ENCODE data around the gene HMBS.

The HMBS gene

DNA sequence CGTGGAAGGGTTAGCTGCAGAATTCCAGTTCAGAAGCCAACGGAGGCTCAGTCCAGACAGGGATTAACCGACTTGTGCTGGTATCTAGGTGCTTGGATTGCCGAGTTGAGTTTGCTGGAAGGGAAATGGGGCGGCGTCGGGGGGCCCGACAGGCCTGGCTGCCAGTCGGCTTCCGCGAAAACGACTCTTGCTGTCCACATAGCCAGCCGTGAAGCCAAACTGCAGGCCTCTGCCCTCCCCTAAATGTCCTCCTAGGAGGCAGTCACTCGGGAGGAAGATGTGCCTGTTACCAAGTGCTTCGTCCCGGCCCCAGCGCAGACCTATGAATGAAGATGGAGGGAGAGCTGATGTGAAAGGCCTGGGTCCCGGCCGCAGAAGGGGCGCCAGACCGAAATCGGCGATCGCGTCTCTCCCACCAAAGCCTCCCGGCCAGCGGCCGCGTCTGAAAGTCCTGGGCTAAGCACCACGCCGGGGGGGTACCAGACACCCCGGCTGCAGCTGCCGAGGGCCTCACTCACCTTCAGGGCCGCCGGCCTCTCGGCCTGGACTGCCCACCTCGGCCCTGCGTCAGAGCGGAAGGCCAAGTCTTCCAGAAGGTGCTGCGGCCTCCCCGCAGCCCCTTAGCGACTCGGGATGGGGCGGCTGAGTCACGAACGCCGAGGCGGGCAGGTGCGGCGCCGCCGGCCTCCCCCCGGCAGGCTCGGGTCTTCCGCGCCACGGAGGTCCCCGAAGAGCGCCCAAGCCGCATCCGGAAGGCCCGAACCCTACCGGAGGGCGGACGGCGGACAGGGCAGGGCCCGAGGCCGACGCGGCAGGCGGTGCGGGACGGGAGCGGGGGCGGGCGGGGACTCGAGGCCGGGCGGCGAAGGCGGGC is 9.5 kb downstream of the HMBS start:
- H3K4me3 ChIP-seq (replicated peaks; ENCODE audit: low read depth, low read length): peak overlapping the region; percentile 89
- TF ChIP-seq, protein P1, sequence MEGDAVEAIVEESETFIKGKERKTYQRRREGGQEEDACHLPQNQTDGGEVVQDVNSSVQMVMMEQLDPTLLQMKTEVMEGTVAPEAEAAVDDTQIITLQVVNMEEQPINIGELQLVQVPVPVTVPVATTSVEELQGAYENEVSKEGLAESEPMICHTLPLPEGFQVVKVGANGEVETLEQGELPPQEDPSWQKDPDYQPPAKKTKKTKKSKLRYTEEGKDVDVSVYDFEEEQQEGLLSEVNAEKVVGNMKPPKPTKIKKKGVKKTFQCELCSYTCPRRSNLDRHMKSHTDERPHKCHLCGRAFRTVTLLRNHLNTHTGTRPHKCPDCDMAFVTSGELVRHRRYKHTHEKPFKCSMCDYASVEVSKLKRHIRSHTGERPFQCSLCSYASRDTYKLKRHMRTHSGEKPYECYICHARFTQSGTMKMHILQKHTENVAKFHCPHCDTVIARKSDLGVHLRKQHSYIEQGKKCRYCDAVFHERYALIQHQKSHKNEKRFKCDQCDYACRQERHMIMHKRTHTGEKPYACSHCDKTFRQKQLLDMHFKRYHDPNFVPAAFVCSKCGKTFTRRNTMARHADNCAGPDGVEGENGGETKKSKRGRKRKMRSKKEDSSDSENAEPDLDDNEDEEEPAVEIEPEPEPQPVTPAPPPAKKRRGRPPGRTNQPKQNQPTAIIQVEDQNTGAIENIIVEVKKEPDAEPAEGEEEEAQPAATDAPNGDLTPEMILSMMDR (IDR thresholded peaks at IDR 0.05; ENCODE audit: low read depth, low read length, missing control alignments): no peak
- DNase-seq (ENCODE audit: extremely low read depth, low read depth): no peak

- peak overlapping the region; percentile 89 for H3K4me3 ChIP-seq (replicated peaks; ENCODE audit: low read depth, low read length)
- DNase-seq (ENCODE audit: extremely low read depth, low read depth): no peak
- TF ChIP-seq, protein P1 (IDR thresholded peaks at IDR 0.05; ENCODE audit: low read depth, low read length, missing control alignments): peak; percentile 63
Measured at GRCh38 chr11:119094816-119095065, 10.1 kb downstream of the HMBS start.

DNA sequence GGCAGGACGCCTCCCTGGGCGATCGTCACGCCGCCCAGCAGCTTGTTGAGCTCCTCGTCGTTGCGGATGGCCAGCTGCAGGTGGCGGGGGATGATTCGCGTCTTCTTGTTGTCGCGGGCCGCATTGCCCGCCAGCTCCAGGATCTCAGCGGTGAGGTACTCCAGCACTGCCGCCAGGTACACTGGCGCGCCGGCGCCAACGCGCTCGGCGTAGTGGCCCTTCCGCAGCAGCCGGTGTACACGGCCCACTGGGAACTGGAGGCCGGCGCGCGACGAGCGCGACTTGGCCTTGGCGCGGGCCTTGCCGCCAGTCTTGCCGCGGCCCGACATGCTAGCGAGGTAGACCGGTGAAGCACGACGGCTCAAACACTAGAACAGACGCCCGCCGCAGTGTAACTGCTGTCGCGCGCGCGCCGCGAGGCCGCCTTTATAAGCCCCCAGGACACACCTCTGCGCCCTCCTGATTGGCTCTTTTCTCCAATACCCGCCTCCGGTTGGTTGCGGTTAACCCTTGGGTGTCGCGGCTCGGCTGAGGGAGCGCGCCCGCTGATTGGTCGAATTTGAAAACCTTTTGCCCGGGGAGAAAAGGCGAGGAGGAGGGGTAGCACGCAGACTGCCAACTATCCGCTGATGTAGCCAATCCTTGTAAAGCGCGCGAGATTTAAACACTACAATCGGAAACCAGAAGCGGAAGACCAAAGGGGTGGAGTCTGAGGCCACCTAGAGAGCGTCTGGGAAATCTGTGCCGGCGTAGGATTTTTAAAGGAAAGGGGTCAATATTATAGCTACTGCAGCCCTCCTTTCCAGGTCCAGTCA is 10.6 kb downstream of the HMBS start:
- TF ChIP-seq, protein P1 (IDR thresholded peaks at IDR 0.05; ENCODE audit: low read depth, low read length, missing control alignments): no peak
- peak overlapping the region; percentile 89 for H3K4me3 ChIP-seq (replicated peaks; ENCODE audit: low read depth, low read length)
- DNase-seq (ENCODE audit: extremely low read depth, low read depth): peak; percentile 99

GRCh38 chr11:119099711-119100110 is 15.0 kb downstream of the HMBS start:
- H3K4me3 ChIP-seq (replicated peaks; ENCODE audit: low read depth, low read length): peak overlapping the region; percentile 91
- no peak for DNase-seq (ENCODE audit: extremely low read depth, low read depth)
- TF ChIP-seq, protein P1 (IDR thresholded peaks at IDR 0.05; ENCODE audit: low read depth, low read length, missing control alignments): no peak

GRCh38 chr11:119100246-119100970 is 15.7 kb downstream of the HMBS start:
- TF ChIP-seq, protein P1 (IDR thresholded peaks at IDR 0.05; ENCODE audit: low read depth, low read length, missing control alignments): peak; percentile 49
- H3K4me3 ChIP-seq (replicated peaks; ENCODE audit: low read depth, low read length): peak overlapping the region; percentile 91
- DNase-seq (ENCODE audit: extremely low read depth, low read depth): no peak

DNA sequence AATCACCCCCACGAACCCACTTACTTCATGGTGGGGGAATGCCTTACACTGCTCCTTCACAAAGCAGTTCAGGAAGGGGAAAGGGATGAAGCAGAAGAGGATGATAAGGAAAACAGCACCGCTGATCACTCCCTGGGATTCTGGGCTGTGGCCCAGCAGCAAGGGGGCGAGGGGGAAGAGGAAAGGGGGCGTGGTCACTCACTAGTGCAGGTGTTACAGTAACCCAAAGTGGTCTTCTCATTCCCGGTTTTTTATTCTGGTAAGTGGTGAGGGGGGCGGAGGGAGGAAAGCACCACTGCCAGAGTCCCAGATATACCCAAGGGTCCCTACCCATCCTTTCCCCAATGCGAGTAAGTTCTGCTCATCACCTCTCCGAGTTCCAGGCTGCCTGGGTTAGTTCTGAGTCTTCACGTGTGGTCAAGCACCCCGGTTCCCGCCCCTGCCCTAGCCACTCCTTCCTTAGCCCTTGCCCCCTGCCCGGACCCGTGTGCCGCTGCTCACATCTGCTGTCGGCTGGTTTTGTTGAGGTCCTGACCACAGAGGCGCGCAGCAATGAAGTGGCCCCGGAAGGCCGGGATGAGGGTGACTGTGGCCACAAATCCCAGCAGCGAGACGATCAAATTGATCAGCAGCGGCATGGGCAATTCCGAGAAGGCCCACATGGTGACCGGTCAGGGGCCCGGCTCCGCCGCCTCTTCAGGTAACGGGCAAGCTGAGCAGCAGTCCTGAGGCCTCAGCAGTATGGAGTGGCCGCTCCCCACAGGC is 16.5 kb downstream of the HMBS start:
- peak overlapping the region; percentile 91 for H3K4me3 ChIP-seq (replicated peaks; ENCODE audit: low read depth, low read length)
- TF ChIP-seq, protein P1 (IDR thresholded peaks at IDR 0.05; ENCODE audit: low read depth, low read length, missing control alignments): no peak
- DNase-seq (ENCODE audit: extremely low read depth, low read depth): no peak

Measured in HFF-Myc (cell line).